Measurements from ENCODE around the gene MAML2. TPM values are rescaled to one million over a fixed set of nuclear protein-coding genes. Genes with fewer than 3 reads are reported as not detected.
A peak's percentile ranks its signal among the peaks of the same experiment; 100 is the strongest.

MAML2 gene
- total and polyA plus RNA-seq, 7 donors: 2.8 to 20.7 (median 11.8) TPM

GRCh38 chr11:96199563-96200025, 143.4 kb downstream of the MAML2 start:
- TF ChIP-seq EP300 (IDR thresholded peaks at IDR 0.05): no peak
- no peak for TF ChIP-seq POLR2A (IDR thresholded peaks at IDR 0.05)
- TF ChIP-seq POLR2AphosphoS5 (IDR thresholded peaks at IDR 0.05): peak in 1 of 4 donors; percentile 14
- no peak for TF ChIP-seq CTCF (IDR thresholded peaks at IDR 0.05)
- 84 to 86% methylated on average over 10 of the region's 10 CpGs for WGBS, 2 donors
- no peak for DNase-seq
- H3K27me3 ChIP-seq: no peaks in the 10 kb centered on the region
- H3K36me3 ChIP-seq: no peaks in the 10 kb centered on the region
- intact Hi-C loops (cut with DNase I): loop anchor here (10.0 kb wide), 1 partner anchor 85 kb away; no protein-coding TSS in a partner anchor
- H3K27ac ChIP-seq: peak overlapping the region in 3 of 4 donors; percentile 31 to 67 (median 35)
- H3K4me3 ChIP-seq: no peak overlapping the region
- no peaks in the 10 kb centered on the region for H3K9me3 ChIP-seq
- H3K4me1 ChIP-seq: peaks cover 0 to 19% (median 10%) of the 10 kb centered on the region in 4 donors

GRCh38 chr11:96197801-96198701, 144.9 kb downstream of the MAML2 start:
- intact Hi-C loops (cut with DNase I): loop anchor here (10.0 kb wide), 1 partner anchor 83 kb away; no protein-coding TSS in a partner anchor
- H3K9me3 ChIP-seq: no peaks in the 10 kb centered on the region
- TF ChIP-seq POLR2AphosphoS5 (IDR thresholded peaks at IDR 0.05): no peak
- TF ChIP-seq EP300 (IDR thresholded peaks at IDR 0.05): no peak
- no peak for TF ChIP-seq CTCF (IDR thresholded peaks at IDR 0.05)
- TF ChIP-seq POLR2A (IDR thresholded peaks at IDR 0.05): no peak
- H3K4me1 ChIP-seq: peaks cover 0 to 21% (median 13%) of the 10 kb centered on the region in 4 donors
- no peak overlapping the region for H3K4me3 ChIP-seq
- no peaks in the 10 kb centered on the region for H3K27me3 ChIP-seq
- DNase-seq: no peak
- H3K36me3 ChIP-seq: no peaks in the 10 kb centered on the region
- 85 to 93% methylated on average over 4 of the region's 4 CpGs for WGBS, 2 donors
- no peak overlapping the region for H3K27ac ChIP-seq

GRCh38 chr11:96197103-96197502, 145.9 kb downstream of the MAML2 start:
- peaks cover 0 to 21% (median 13%) of the 10 kb centered on the region in 4 donors for H3K4me1 ChIP-seq
- no peaks in the 10 kb centered on the region for H3K9me3 ChIP-seq
- intact Hi-C loops (cut with DNase I): loop anchor here (10.0 kb wide), 1 partner anchor 82 kb away; no protein-coding TSS in a partner anchor
- no peaks in the 10 kb centered on the region for H3K27me3 ChIP-seq
- TF ChIP-seq EP300 (IDR thresholded peaks at IDR 0.05): no peak
- TF ChIP-seq POLR2A (IDR thresholded peaks at IDR 0.05): no peak
- no peak for TF ChIP-seq CTCF (IDR thresholded peaks at IDR 0.05)
- no peak for TF ChIP-seq POLR2AphosphoS5 (IDR thresholded peaks at IDR 0.05)
- no peak for DNase-seq
- 91 to 92% methylated on average over 1 of the region's 1 CpG for WGBS, 2 donors
- no peaks in the 10 kb centered on the region for H3K36me3 ChIP-seq
- H3K27ac ChIP-seq: no peak overlapping the region
- H3K4me3 ChIP-seq: no peak overlapping the region

GRCh38 chr11:96196181-96196662, 146.8 kb downstream of the MAML2 start:
- no peak for DNase-seq
- Histone ChIP-seq H3K4me3 (no peak overlapping the region), H3K4me1 (peaks cover 0 to 21% (median 13%) of the 10 kb centered on the region in 4 donors), H3K9me3 (no peaks in the 10 kb centered on the region), H3K36me3 (no peaks in the 10 kb centered on the region), H3K27me3 (no peaks in the 10 kb centered on the region), H3K27ac (no peak overlapping the region)
- intact Hi-C loops (cut with DNase I): loop anchor here (10.0 kb wide), 1 partner anchor 81 kb away; no protein-coding TSS in a partner anchor
- TF ChIP-seq POLR2A (IDR thresholded peaks at IDR 0.05) (no peak), CTCF (IDR thresholded peaks at IDR 0.05) (no peak), POLR2AphosphoS5 (IDR thresholded peaks at IDR 0.05) (no peak), EP300 (IDR thresholded peaks at IDR 0.05) (no peak)
- 85 to 87% methylated on average over 7 of the region's 7 CpGs for WGBS, 2 donors
